CD4-positive, alpha-beta T cell treated with Interleukin-15 for 1 hour (primary cell): ENCODE data around the gene ABCA7.
A peak's percentile ranks its signal among the peaks of the same experiment; 100 is the strongest.
"Not testable (repeated sequence)": the region's sequence is repeated elsewhere in the genome, so short reads cannot be mapped to it uniquely, and the experiment has no call there.

Source experiments
- DNase-seq: peaks from one replicate; pipeline ENCODE4 v3.0.0-alpha.2; 2020

ABCA7 gene

DNA sequence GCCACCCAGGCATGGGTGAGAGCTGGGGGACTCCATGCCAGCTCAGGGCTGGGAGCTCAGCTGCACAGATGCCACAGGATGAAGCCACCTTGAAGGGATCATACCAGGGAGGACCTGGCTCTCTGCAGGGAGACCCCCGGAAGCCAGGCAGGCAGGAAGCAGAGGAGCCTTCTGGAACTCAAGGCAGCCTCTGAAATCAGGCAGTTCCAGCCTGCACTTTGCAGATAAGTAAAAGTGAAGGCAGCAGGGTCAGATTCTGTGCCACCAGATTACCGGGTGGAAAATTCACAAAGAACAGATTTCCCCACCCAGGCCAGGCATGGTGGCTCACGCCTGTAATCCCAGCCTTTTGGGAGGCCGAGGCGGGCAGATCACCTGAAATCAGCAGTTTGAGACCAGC is 21.5 kb upstream of the ABCA7 start:
- no peak for DNase-seq

DNA sequence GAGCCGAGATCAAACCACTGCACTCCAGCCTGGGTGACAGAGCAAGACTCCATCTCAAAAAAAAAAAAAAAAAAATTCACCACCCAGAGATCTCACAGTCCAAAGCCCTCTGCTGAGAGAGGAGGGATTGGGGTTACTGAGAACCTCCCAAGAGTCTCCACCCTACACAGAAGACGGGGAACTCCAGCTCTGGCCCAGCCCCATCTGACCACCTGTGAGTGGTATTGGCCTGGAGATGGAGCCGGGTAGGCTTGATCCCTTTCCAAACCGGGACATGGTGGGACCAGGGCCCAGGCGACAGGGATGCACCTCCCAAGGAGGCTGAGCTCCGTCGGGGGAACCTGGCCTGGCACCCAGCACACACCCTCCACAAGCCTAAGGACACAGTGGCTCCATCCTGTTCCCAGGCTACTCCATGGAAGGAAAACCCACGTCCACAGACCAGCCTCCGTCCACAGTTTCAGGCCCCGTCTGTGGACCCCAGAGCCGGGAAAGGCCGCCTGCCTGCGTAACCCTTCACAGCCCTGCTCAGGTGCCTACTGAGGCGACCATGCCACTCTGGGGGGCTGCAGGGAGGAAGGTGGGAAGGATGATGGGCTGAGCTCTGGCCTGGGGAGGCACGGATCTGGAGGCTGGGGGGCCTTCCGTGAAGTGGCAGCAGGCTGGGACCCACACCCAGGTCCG is 20.8 kb upstream of the ABCA7 start:
- DNase-seq, result no peak

GRCh38 chr19:1019616-1019961 is 20.3 kb upstream of the ABCA7 start:
- no peak for DNase-seq

GRCh38 chr19:1019980-1020867 is 19.7 kb upstream of the ABCA7 start:
- DNase-seq, result no peak

DNA sequence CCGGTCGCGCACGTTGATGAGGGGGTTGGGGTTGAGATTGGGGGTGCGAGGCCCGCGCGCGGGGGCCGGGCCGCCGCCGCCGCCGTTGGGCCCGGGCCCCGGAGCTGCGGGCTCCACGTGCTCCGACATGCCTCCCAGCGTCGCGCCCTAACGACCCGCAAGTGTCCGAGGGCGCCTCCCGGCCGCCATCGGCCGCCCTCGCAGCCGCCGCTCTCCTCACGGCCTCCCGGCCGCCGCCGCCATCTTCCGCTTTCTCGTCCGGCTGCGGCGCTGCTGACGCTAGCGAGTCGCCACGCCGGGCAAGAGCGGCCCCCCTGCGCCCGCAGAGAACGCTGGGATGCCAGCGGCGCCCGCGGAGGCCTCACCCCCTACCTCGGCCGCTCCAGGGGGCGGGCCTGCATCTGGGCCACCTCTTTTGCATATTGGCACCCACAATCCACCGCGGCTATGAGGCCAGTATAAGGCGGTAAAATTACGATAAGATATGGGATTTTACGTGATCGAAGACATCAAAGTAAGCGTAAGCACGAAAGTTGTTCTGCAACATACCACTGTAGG is 19.0 kb upstream of the ABCA7 start, which contains the start of gene TMEM259:
Gene TMEM259 (minus strand): TSS at position 256 of the 558 bp plus-strand sequence. CDS start 127 bp downstream, at position 129.
- DNase-seq, result peak; percentile 98

DNA sequence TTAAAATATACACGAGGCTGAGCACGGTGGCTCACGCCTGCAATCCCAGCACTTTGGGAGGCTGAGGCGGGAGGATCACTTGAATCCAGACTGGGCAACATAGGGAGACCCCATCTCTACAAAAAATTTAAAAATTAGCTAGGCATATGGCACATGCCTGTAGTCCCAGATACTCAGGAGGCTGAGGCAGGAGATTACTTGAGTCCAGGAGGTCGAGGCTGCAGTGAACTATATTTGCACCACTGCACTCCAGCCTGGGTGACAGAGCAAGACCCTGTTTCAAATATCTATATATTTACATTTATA is 16.1 kb upstream of the ABCA7 start:
- not testable (repeated sequence) for DNase-seq

GRCh38 chr19:1025080-1025479 is 14.8 kb upstream of the ABCA7 start:
- not testable (repeated sequence) for DNase-seq

DNA sequence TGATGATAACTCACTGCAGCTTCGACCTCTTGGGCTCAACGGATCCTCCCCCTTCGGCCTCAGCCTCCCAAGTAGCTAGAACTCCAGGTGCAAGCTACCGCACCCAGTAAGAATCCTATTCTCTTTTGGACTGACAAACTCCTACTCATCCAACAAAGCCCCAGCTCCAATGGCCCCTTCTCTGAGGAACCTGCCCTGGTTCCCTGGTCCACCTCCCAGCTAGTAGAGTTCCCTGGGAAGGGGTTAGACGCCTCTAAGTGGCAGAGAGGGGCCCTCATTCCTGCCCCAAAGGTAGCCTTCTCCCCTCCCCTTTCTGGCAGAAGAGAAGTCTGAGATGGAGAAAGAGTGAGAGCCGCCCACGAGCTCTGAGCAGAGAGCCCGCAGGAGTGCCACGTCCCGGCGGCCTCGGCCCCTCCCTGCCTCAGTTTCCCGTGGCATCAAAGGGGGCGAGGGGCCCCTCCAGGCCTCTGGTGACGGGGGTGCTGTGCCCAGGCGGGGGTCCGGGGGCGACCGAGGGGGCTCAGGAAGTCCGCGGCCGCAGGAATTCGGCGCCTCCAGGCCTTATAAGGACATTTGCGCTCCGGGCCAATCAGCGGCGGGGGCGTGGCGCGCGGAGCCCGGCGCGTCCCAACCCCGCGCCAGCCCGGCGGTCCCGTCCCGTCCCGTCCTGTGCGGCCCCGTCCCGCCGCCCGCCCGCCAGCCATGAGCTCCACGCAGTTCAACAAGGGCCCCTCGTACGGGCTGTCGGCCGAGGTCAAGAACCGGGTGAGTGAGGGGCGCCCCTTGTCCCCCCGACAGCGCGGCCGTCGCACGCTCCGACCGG is 13.7 kb upstream of the ABCA7 start, which contains the start of gene CNN2:
Gene CNN2 (plus strand): TSS at position 649 of the 823 bp plus-strand sequence. CDS start 54 bp downstream, at position 703.
- DNase-seq, result peak; percentile 51

GRCh38 chr19:1026783-1027649 is 12.9 kb upstream of the ABCA7 start:
- no peak for DNase-seq

DNA sequence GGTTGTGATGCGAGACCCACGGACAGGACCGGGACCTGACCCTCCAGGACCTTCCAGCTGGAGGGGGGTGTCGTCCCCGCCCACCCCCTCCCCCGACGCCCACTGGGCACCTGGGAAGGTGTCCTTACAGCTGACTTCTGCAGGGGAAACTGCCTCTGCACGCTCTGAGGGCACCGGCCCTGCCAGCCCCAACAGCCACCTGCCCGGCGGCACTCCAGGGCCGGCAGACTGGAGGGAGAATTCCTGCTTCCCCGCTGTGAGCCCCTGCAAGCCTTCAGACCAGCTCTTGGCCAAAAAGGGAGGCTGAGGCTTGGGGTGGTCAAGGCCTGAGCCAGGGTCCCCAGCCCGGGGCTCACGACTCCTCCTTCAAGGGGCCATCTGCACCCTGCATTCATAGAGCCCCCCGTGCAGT is 12.3 kb upstream of the ABCA7 start:
- no peak for DNase-seq

DNA sequence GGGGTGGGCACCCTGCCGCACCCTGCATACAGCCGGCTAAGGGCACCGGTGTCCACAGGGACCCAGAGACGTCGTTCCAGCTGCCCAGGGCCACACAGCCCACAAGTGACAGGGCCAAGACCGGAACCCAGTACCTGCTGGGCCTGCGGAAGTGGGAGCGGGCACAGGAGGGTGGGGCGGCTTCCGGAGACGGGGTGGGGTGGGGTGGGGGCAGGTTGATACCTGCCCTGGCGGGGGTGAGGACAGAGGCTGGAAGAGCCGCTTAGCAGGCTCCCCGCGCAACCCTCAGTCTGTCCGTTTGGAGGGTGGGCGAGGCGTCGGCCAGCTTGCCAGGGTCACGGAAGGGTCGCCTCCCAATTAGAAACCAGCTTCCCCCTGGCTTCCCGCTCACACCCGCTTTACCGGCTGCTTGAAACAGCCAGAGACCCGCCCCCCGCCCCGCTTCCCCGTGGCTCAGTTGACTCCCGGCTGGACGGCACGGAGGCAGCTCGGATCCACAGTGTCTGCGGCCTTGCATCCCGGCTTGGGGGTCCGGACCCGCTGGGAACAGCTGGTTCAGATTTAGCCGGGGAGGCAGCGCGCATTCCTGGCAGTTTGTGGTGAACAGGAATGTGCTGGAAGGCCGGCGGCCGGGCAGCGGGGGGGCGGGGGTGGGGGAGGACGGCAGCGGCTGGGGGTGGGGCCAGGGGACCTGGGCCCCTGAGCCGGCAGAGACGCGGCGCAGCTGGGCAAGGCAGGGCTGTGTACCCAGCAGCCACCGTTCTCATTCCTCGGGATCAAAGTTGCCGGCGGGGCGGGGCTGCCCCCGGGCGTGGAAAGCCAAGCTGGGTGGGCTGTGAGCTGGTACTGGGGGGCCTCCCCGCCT is 11.6 kb upstream of the ABCA7 start:
- peak; percentile 65 for DNase-seq

DNA sequence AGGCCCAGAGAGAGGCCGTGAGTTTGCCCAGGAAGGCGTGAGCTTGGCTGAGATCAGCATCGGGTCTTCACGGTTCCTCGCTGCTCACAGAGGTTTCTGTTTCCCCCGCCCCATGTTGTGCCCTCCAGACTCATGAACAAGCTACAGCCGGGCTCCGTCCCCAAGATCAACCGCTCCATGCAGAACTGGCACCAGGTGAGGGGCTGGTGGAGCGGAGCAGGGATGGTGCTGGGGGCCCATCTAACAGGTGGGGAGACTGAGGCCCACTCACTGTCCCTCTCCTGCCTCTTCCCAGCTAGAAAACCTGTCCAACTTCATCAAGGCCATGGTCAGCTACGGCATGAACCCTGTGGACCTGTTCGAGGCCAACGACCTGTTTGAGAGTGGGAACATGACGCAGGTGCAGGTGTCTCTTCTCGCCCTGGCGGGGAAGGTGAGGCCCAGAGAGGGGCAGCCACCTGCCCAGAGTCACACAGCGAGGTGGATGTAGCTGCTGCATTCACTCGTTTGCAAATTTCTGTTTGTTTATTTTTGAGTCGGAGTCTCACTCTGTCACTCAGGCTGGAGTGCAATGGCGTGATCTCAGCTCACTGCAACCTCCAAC is 7.5 kb upstream of the ABCA7 start:
- no peak for DNase-seq

DNA sequence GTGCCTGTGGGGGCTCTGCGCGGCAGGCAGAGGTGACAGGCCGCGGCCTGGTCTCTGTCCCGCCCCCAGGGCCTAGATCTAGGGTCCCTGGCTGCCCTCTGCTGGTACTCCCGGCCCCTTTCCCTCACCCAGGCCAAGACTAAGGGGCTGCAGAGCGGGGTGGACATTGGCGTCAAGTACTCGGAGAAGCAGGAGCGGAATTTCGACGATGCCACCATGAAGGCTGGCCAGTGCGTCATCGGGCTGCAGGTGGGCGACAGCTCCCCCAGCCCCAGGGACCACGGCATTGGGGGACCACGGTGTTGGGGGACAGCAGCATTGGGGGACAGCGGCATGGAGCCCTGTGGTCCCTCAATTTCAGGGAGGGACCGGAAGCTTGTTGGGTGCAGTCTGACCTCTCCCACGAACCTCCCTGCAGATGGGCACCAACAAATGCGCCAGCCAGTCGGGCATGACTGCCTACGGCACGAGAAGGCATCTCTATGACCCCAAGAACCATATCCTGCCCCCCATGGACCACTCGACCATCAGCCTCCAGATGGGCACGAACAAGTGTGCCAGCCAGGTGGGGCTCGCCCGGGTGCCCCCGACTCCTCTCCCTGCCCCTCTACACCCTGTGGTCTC is 3.8 kb upstream of the ABCA7 start:
- DNase-seq, result no peak

GRCh38 chr19:1037621-1038064 is 2.3 kb upstream of the ABCA7 start:
- DNase-seq, result no peak

DNA sequence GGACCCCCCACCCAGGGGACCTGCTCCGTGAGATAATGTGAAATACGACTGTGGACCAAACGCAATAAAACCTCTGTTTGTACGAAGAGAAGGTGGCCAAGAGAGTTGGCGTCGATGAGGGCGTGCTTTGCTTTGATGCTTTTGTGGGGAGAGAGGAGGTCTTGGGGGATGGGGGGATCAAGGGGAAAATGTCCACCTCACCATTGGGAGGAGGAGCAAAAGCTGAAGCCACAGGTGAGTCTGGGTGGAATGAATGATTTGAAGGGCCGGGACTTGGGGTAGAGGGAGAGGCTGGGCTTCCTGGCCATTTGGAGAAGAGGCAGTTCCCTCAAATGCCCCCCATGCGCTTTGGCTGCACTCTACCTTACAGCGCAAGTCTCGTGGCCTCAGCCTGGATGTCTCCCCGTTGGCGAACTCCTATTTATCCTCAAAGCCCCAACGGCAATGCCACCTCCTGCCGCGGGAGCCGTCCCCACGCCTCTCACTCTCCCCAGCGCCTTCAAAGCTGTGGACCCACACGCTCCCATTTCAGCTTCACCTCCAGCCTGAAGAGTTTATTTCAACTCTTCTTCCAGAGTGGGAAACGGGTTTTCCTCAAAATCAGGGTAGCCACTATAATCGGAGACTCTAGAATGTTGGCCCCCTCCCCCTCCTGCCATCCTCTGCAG is 795 bp upstream of the ABCA7 start:
- no peak for DNase-seq

- peak; percentile 92 for DNase-seq
Observed at GRCh38 chr19:1040476-1041271, 767 bp downstream of the ABCA7 start.

DNA sequence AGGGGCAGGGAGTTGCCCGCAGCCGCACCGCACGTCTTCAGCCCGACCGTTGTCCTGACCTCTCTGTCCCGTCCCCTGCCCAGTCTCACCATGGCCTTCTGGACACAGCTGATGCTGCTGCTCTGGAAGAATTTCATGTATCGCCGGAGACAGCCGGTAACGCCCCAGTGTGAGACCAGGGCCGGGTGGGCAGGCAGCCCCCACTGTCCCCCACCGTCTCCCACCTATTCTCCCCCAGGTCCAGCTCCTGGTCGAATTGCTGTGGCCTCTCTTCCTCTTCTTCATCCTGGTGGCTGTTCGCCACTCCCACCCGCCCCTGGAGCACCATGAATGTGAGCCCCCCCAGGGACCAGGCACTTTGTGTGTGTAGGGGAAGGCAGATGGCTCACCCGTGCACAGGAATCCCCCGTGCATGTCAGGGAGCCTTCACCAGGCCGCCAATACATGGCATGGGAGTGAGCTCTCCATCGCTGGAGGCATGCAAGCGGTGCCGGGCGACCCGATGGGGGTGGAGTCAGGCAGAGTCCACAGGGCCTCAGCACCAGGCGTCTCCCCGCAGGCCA is 1.4 kb downstream of the ABCA7 start:
- DNase-seq, result no peak
